ENCODE data around the gene MOB1A.

GRCh38 chr2:74103763-74104162, 74.9 kb downstream of the MOB1A start:
- TF ChIP-seq ZNF792 (CRISPR knock-in tag; IDR thresholded peaks at IDR 0.05) (no peak), CTCF (CRISPR knock-in tag; IDR thresholded peaks at IDR 0.05) (no peak), SMAD3 (CRISPR knock-in tag; IDR thresholded peaks at IDR 0.05) (no peak), PRMT3 (CRISPR knock-in tag; IDR thresholded peaks at IDR 0.05; ENCODE audit: borderline replicate concordance, low read depth) (no peak), ZNF468 (CRISPR knock-in tag; IDR thresholded peaks at IDR 0.05) (no peak), KLF6 (CRISPR knock-in tag; IDR thresholded peaks at IDR 0.05) (no peak), NFIB (CRISPR knock-in tag; IDR thresholded peaks at IDR 0.05; ENCODE audit: borderline replicate concordance) (no peak), HCFC1 (IDR thresholded peaks at IDR 0.05; ENCODE audit: low read depth, low read length) (no peak), ZBTB38 (CRISPR knock-in tag; IDR thresholded peaks at IDR 0.05) (no peak), ZFP36 (IDR thresholded peaks at IDR 0.05; ENCODE audit: borderline replicate concordance, low read depth, low read length, partially characterized antibody) (no peak), FOXM1 (CRISPR knock-in tag; IDR thresholded peaks at IDR 0.05) (no peak), ZNF574 (CRISPR knock-in tag; IDR thresholded peaks at IDR 0.05) (no peak), FOXA3 (CRISPR knock-in tag; IDR thresholded peaks at IDR 0.05) (no peak), ARID2 (CRISPR knock-in tag; IDR thresholded peaks at IDR 0.05; ENCODE audit: borderline replicate concordance) (no peak)
